GM12892 (cell line): ENCODE data around the gene GAS2.
"Not testable (repeated sequence)": the region's sequence is repeated elsewhere in the genome, so short reads cannot be mapped to it uniquely, and the experiment has no call there.

Experiments
- DNase-seq: peaks from one replicate; pipeline ENCODE4 v3.0.0; 2011; ENCODE audit not compliant: insufficient read length
- FAIRE-seq: peaks from 2 replicates; lab custom pipeline; 2011; peaks lifted over from hg19 to GRCh38; lab: Jason Lieb, UNC
- POLR2A ChIP-seq: IDR thresholded peaks from 2 replicates; pipeline ENCODE4 v1.6.1; 2011; ENCODE audit warnings: low read depth, low read length, control low read depth
- POLR2AphosphoS5 ChIP-seq: IDR thresholded peaks from 2 replicates; pipeline ENCODE4 v1.6.1; 2011; ENCODE audit warnings: low read depth, low read length, control low read depth
- TAF1 ChIP-seq: IDR thresholded peaks from 2 replicates; pipeline ENCODE4 v1.6.1; 2011; ENCODE audit warnings: low read depth, mild to moderate bottlenecking, control low read depth, low read length, borderline replicate concordance

The GAS2 gene

GRCh38 chr11:22641559-22641958 is 24.9 kb upstream of the GAS2 start:
- FAIRE-seq (no peak), DNase-seq (no peak)

GRCh38 chr11:22652346-22652745 is 14.1 kb upstream of the GAS2 start:
- FAIRE-seq, DNase-seq: not testable (repeated sequence)

More at GRCh38 chr11:22641559-22641958, 24.9 kb upstream of the GAS2 start:
- no peak for TF ChIP-seq TAF1
- no peak for TF ChIP-seq POLR2A
- no peak for TF ChIP-seq POLR2AphosphoS5

- TF ChIP-seq TAF1: no peak
- no peak for TF ChIP-seq POLR2AphosphoS5
- TF ChIP-seq POLR2A: no peak
- DNase-seq (no peak), FAIRE-seq (no peak)
These were observed 10.3 kb upstream of the GAS2 start for GRCh38 chr11:22656130-22656529.

GRCh38 chr11:22657101-22657694 is 9.2 kb upstream of the GAS2 start:
- no peak for DNase-seq
- no peak for TF ChIP-seq POLR2A
- TF ChIP-seq TAF1: no peak
- no peak for TF ChIP-seq POLR2AphosphoS5
- FAIRE-seq: no peak

- DNase-seq (no peak), FAIRE-seq (no peak)
- no peak for TF ChIP-seq POLR2AphosphoS5
- TF ChIP-seq TAF1: no peak
These were observed 6.6 kb upstream of the GAS2 start for GRCh38 chr11:22659783-22660182.

- DNase-seq (no peak), FAIRE-seq (no peak)
- TF ChIP-seq POLR2A (no peak), POLR2AphosphoS5 (no peak), TAF1 (no peak)
These were observed 453 bp downstream of the GAS2 start for GRCh38 chr11:22666688-22667439.

- DNase-seq: no peak
- FAIRE-seq: no peak
- TF ChIP-seq TAF1: no peak
- TF ChIP-seq POLR2A: no peak
- no peak for TF ChIP-seq POLR2AphosphoS5
These were observed 1.8 kb downstream of the GAS2 start for GRCh38 chr11:22668005-22668796.

GRCh38 chr11:22669368-22669767 is 3.0 kb downstream of the GAS2 start:
- no peak for TF ChIP-seq POLR2A
- no peak for TF ChIP-seq TAF1
- no peak for TF ChIP-seq POLR2AphosphoS5
- no peak for FAIRE-seq
- DNase-seq: no peak

GRCh38 chr11:22670830-22671229 is 4.4 kb downstream of the GAS2 start:
- no peak for FAIRE-seq
- no peak for DNase-seq
- TF ChIP-seq TAF1 (no peak), POLR2A (no peak), POLR2AphosphoS5 (no peak)

- FAIRE-seq (no peak), DNase-seq (no peak)
- TF ChIP-seq POLR2AphosphoS5: no peak
- no peak for TF ChIP-seq POLR2A
- TF ChIP-seq TAF1: no peak
These were observed 5.3 kb downstream of the GAS2 start for GRCh38 chr11:22671751-22672150.
